Neural cell (in vitro differentiated cells): ENCODE results near the gene EEF1A2.

ENCODE experiments used
- EP300 ChIP-seq: fragments of 450-650 bp; conservative IDR thresholded peaks from 2 replicates; pipeline ENCODE4 v1.6.1; 2014; ENCODE audit warnings: antibody characterized with exemption, mild to moderate bottlenecking, moderate library complexity; ENCODE audit not compliant: poor library complexity, severe bottlenecking
- EZH2 ChIP-seq: fragments of 200-600, 300-800 bp; shearing (Covaris generic), sonication (generic); IDR thresholded peaks from 2 replicates; pipeline ENCODE4 v1.6.1; 2014; ENCODE audit warnings: antibody characterized with exemption, low read length, borderline replicate concordance, mild to moderate bottlenecking; ENCODE audit not compliant: insufficient read depth, poor library complexity, severe bottlenecking
- MXI1 ChIP-seq: fragments of 450-650 bp; conservative IDR thresholded peaks from 2 replicates; pipeline ENCODE4 v1.6.1; 2014; ENCODE audit warnings: antibody characterized with exemption, mild to moderate bottlenecking; ENCODE audit not compliant: poor library complexity, severe bottlenecking
- TAF1 ChIP-seq: IDR thresholded peaks from 2 replicates; pipeline ENCODE4 v1.6.1; 2012; ENCODE audit warnings: low read depth
- TF ChIP-seq, protein P1 (sequence below): fragments of 450-650 bp; IDR thresholded peaks from 2 replicates; pipeline ENCODE4 v1.5.1; 2014; ENCODE audit warnings: antibody characterized with exemption, mild to moderate bottlenecking, moderate library complexity; ENCODE audit not compliant: poor library complexity, severe bottlenecking
- TF ChIP-seq, protein P2 (sequence below): IDR thresholded peaks from 2 replicates; pipeline ENCODE4 v1.6.1; 2012; ENCODE audit warnings: borderline replicate concordance

DNA sequence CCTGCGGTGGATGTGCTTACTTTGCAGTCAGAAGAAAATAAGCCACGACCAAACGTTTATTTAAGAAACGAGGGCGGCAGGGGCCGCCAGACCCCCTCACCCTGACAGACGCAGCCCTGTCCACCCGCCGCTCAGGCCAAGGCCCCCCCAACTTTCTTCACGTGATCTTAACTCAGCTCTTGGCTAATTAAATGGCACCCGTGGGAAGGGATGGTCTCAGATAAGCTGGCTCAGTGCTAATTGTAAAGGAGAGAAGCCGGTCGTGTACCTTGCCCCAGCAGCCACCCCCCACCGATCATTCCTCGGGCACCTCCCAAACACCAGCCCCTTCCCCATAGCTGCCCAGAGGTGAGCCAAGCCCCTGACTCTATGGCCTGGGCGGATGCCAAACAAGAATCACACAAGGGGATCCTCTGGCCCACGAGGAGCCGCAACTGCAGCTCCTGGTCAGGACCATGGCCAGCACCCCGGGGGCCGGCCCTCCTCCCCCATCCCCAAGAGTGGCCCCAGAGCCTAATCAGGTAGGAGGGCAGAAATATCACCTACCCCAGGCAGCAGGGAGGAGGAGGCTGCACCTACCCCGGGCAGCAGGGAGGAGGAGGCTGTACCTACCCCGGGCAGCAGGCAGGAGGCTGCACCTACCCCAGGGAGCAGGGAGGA lies 37.6 kb downstream of the EEF1A2 start:
- TF ChIP-seq, protein P1, sequence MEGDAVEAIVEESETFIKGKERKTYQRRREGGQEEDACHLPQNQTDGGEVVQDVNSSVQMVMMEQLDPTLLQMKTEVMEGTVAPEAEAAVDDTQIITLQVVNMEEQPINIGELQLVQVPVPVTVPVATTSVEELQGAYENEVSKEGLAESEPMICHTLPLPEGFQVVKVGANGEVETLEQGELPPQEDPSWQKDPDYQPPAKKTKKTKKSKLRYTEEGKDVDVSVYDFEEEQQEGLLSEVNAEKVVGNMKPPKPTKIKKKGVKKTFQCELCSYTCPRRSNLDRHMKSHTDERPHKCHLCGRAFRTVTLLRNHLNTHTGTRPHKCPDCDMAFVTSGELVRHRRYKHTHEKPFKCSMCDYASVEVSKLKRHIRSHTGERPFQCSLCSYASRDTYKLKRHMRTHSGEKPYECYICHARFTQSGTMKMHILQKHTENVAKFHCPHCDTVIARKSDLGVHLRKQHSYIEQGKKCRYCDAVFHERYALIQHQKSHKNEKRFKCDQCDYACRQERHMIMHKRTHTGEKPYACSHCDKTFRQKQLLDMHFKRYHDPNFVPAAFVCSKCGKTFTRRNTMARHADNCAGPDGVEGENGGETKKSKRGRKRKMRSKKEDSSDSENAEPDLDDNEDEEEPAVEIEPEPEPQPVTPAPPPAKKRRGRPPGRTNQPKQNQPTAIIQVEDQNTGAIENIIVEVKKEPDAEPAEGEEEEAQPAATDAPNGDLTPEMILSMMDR = no peak
- TF ChIP-seq MXI1 (no peak), TAF1 (no peak), EP300 (no peak), EZH2 (no peak)
- TF ChIP-seq, protein P2, sequence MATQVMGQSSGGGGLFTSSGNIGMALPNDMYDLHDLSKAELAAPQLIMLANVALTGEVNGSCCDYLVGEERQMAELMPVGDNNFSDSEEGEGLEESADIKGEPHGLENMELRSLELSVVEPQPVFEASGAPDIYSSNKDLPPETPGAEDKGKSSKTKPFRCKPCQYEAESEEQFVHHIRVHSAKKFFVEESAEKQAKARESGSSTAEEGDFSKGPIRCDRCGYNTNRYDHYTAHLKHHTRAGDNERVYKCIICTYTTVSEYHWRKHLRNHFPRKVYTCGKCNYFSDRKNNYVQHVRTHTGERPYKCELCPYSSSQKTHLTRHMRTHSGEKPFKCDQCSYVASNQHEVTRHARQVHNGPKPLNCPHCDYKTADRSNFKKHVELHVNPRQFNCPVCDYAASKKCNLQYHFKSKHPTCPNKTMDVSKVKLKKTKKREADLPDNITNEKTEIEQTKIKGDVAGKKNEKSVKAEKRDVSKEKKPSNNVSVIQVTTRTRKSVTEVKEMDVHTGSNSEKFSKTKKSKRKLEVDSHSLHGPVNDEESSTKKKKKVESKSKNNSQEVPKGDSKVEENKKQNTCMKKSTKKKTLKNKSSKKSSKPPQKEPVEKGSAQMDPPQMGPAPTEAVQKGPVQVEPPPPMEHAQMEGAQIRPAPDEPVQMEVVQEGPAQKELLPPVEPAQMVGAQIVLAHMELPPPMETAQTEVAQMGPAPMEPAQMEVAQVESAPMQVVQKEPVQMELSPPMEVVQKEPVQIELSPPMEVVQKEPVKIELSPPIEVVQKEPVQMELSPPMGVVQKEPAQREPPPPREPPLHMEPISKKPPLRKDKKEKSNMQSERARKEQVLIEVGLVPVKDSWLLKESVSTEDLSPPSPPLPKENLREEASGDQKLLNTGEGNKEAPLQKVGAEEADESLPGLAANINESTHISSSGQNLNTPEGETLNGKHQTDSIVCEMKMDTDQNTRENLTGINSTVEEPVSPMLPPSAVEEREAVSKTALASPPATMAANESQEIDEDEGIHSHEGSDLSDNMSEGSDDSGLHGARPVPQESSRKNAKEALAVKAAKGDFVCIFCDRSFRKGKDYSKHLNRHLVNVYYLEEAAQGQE = no peak
